IMR-90 (cell line): ENCODE data around the gene DPF3. TPM values are rescaled to one million over a fixed set of nuclear protein-coding genes. Genes with fewer than 3 reads are reported as not detected.
A peak's percentile ranks its signal among the peaks of the same experiment; 100 is the strongest.

ENCODE experiments used
- ATAC-seq: fragments of 200-7000 bp; cut with Tn5 transposase; 2 replicates; pipeline ENCODE4 v1.9.1; 2020; ENCODE audit warnings: low read depth, mild to moderate bottlenecking, moderate library complexity
- BruUV-seq: library from RNA; stranded (reverse); fragments of 400-500 nt; replicated peaks from 2 replicates; lab custom pipeline; 2021; lab: Mats Ljungman, UMichigan
- CTCF ChIA-PET: fragments of 300-600 bp; formaldehyde crosslinking; extraction: SDS; loops from one replicate; lab custom pipeline; 2021; ENCODE audit warnings: antibody characterized with exemption; lab: Yijun Ruan, JAX
- POLR2A ChIA-PET: fragments of 300-600 bp; sonication (Branson Sonifier 250); formaldehyde crosslinking; loops from one replicate; lab custom pipeline; 2022; ENCODE audit warnings: antibody characterized with exemption; ENCODE audit not compliant: unreplicated experiment; lab: Charles Lee
- DNase-seq: peaks from one replicate; pipeline ENCODE4 v3.0.0; 2013
- H2AFZ ChIP-seq: replicated peaks from 2 replicates; pipeline ENCODE3; 2013; ENCODE audit warnings: low read length, mild to moderate bottlenecking; ENCODE audit not compliant: poor library complexity
- H2AK5ac ChIP-seq: 2 replicates; pipeline ENCODE4 v1.6.1; 2013; ENCODE audit warnings: low read depth, low read length, inconsistent platforms
- H2AK9ac ChIP-seq: replicated peaks from 2 replicates; pipeline ENCODE3; 2013; ENCODE audit warnings: mild to moderate bottlenecking, low read depth, low read length, moderate library complexity; ENCODE audit not compliant: poor library complexity
- H2BK120ac ChIP-seq: 2 replicates; pipeline ENCODE4 v1.6.1; 2013; ENCODE audit warnings: low read depth, low read length, inconsistent platforms
- H2BK15ac ChIP-seq: 3 replicates; pipeline ENCODE4 v1.6.1; 2013; ENCODE audit warnings: low read depth, low read length, inconsistent platforms
- H2BK20ac ChIP-seq: 2 replicates; pipeline ENCODE4 v1.6.1; 2013; ENCODE audit warnings: low read depth, mild to moderate bottlenecking, inconsistent platforms, low read length, moderate library complexity
- H2BK5ac ChIP-seq: 2 replicates; pipeline ENCODE4 v1.6.1; 2013; ENCODE audit warnings: mild to moderate bottlenecking, low read depth, low read length, inconsistent platforms; ENCODE audit not compliant: poor library complexity, severe bottlenecking
- H3K14ac ChIP-seq: replicated peaks from 2 replicates; pipeline ENCODE4 v1.6.1; 2013; ENCODE audit warnings: low read depth, low read length, inconsistent platforms
- H3K18ac ChIP-seq: 2 replicates; pipeline ENCODE4 v1.6.1; 2013; ENCODE audit warnings: low read depth, low read length, control low read depth
- H3K23ac ChIP-seq: 2 replicates; pipeline ENCODE4 v1.6.1; 2013; ENCODE audit warnings: low read depth, low read length, inconsistent platforms
- H3K27ac ChIP-seq: 2 replicates; pipeline ENCODE4 v1.5.1; 2013; ENCODE audit warnings: mild to moderate bottlenecking, control low read depth, low read length; ENCODE audit not compliant: insufficient read depth
- H3K27me3 ChIP-seq: 2 replicates; pipeline ENCODE4 v1.6.1; 2013; ENCODE audit warnings: low read length; ENCODE audit not compliant: control insufficient read depth, insufficient read depth
- H3K36me3 ChIP-seq: 2 replicates; pipeline ENCODE4 v1.6.1; 2013; ENCODE audit warnings: low read length, mixed read lengths; ENCODE audit not compliant: control insufficient read depth, insufficient read depth
- H3K4ac ChIP-seq: 2 replicates; pipeline ENCODE4 v1.6.1; 2013; ENCODE audit warnings: low read depth, low read length, inconsistent platforms
- H3K4me1 ChIP-seq: 2 replicates; pipeline ENCODE4 v1.6.1; 2013; ENCODE audit warnings: low read length, mixed read lengths; ENCODE audit not compliant: control insufficient read depth, insufficient read depth
- H3K4me2 ChIP-seq: 2 replicates; pipeline ENCODE4 v1.6.1; 2013; ENCODE audit warnings: low read depth, mild to moderate bottlenecking, control low read depth, low read length, moderate library complexity
- H3K4me3 ChIP-seq: 2 replicates; pipeline ENCODE4 v1.5.1; 2013; ENCODE audit warnings: low read depth, mild to moderate bottlenecking, control low read depth, low read length, moderate library complexity; ENCODE audit not compliant: insufficient read depth
- H3K56ac ChIP-seq: 2 replicates; pipeline ENCODE4 v1.6.1; 2013; ENCODE audit warnings: low read length, inconsistent platforms; ENCODE audit not compliant: insufficient read depth; ENCODE audit errors: extremely low read depth
- H3K79me1 ChIP-seq, 2 experiments: 2 replicates each; pipeline ENCODE4 v1.6.1; 2013; ENCODE audit warnings: low read length in 2 of 2, inconsistent platforms in 1 of 2, low read depth in 1 of 2
- H3K9ac ChIP-seq: 2 replicates; pipeline ENCODE4 v1.6.1; 2013; ENCODE audit warnings: low read depth, low read length, control low read depth
- H3K9me1 ChIP-seq: 2 replicates; pipeline ENCODE4 v1.6.1; 2013; ENCODE audit warnings: low read length, inconsistent platforms; ENCODE audit not compliant: insufficient read depth
- H3K9me3 ChIP-seq: 2 replicates; pipeline ENCODE4 v1.6.1; 2013; ENCODE audit warnings: low read length; ENCODE audit not compliant: control insufficient read depth, insufficient read depth
- H4K20me1 ChIP-seq: 2 replicates; pipeline ENCODE4 v1.6.1; 2013; ENCODE audit warnings: low read length, inconsistent platforms; ENCODE audit not compliant: insufficient read depth
- H4K5ac ChIP-seq: 2 replicates; pipeline ENCODE4 v1.6.1; 2013; ENCODE audit warnings: mild to moderate bottlenecking, low read depth, low read length, control low read depth
- H4K8ac ChIP-seq, 2 experiments: 2 replicates each; pipeline ENCODE4 v1.6.1; 2013; ENCODE audit warnings: low read depth in 2 of 2, low read length in 2 of 2, control low read depth in 1 of 2, inconsistent platforms in 1 of 2
- H4K91ac ChIP-seq: 2 replicates; pipeline ENCODE4 v1.6.1; 2013; ENCODE audit warnings: low read depth, low read length, inconsistent platforms; ENCODE audit not compliant: insufficient read depth
- USF2 ChIP-seq: fragments of 150-350 bp; IDR thresholded peaks from 2 replicates; pipeline ENCODE4 v1.6.1; 2017; ENCODE audit warnings: mild to moderate bottlenecking, antibody characterized with exemption, low read length, low read depth
- dilution Hi-C: fragments of 300-500 bp; cut with HindIII; formaldehyde crosslinking; loops from one replicate; pipeline ENCODE4 v1.14.3; 2018; ENCODE audit warnings: low sequenced_read_pairs; ENCODE audit not compliant: unreplicated experiment
- in situ Hi-C: fragments of 300-500 bp; cut with MboI; formaldehyde crosslinking; loops from 3 replicates; pipeline ENCODE4 v1.14.3; 2019; ENCODE audit warnings: low sequenced_read_pairs, inconsistent platforms, mixed read lengths
- intact Hi-C: fragments of 100-400 bp; cut with micrococcal nuclease; formaldehyde crosslinking; loops from 2 replicates; pipeline ENCODE4 v1.10.0; 2022
- polyA plus RNA-seq, 3 experiments: library from polyadenylated mRNA; depleted of rRNA; stranded (reverse); fragments of >200 nt; gene quantifications; 2 replicates each; pipeline ENCODE4 v1.2.3, GENCODE V29; 2012; ENCODE audit warnings: low replicate concordance in 1 of 3
- total RNA-seq: library from RNA; depleted of rRNA; stranded (reverse); fragments of >200 nt; gene quantifications from 2 replicates; pipeline ENCODE4 v1.2.3, GENCODE V29; 2012

The DPF3 gene
- total and polyA plus RNA-seq, 2 of the 4 experiments (the other 2 are of a cell fraction) = 30.5 to 32.8 TPM

GRCh38 chr14:72921396-72921795, 27.5 kb upstream of the DPF3 start:
- Histone ChIP-seq H3K4me1 (peaks cover 2% of the 10 kb centered on the region; the same call in 1 of the 2 replicates), H4K91ac (peak overlapping the region; percentile 7; the same call in 1 of the 2 replicates), H3K18ac (no peak overlapping the region), H2AK9ac (no peak overlapping the region), H3K4me3 (no peak overlapping the region), H2BK15ac (no peak overlapping the region), H3K9ac (no peak overlapping the region), H3K9me1 (no peaks in the 10 kb centered on the region; the same call in 1 of the 2 replicates), H4K20me1 (no peaks in the 10 kb centered on the region), H3K4ac (no peak overlapping the region), H2BK120ac (no peak overlapping the region), H2BK5ac (no peak overlapping the region), H3K14ac (no peak overlapping the region), H3K9me3 (no peaks in the 10 kb centered on the region), H3K36me3 (no peaks in the 10 kb centered on the region), H2AFZ (no peak overlapping the region), H2AK5ac (no peak overlapping the region; the same call in 1 of the 2 replicates), H4K8ac (no peak overlapping the region), H3K79me1 (no peaks in the 10 kb centered on the region), H4K5ac (no peak overlapping the region), H3K4me2 (no peak overlapping the region), H3K23ac (no peak overlapping the region), H3K27me3 (no peaks in the 10 kb centered on the region; the same call in 1 of the 2 replicates), H2BK20ac (peak overlapping the region; percentile 22; the same call in 1 of the 2 replicates), H3K56ac (no peak overlapping the region), H3K27ac (no peak overlapping the region)
- no peak for TF ChIP-seq USF2
- in situ Hi-C loops = no loop called here
- dilution Hi-C loops = no loop called here
- ATAC-seq = no peak
- no TSS peak for BruUV-seq
- intact Hi-C loops = no loop called here
- CTCF ChIA-PET = no interaction called here
- POLR2A ChIA-PET = no interaction called here
- peak; percentile 35 for DNase-seq
